Choroid plexus epithelial cell (primary cell): ENCODE results near the gene IGFBP3.
"Not testable (repeated sequence)": the region's sequence is repeated elsewhere in the genome, so short reads cannot be mapped to it uniquely, and the experiment has no call there.

Experiments
- DNase-seq: peaks from one replicate; pipeline ENCODE4 v3.0.0-alpha.2; 2010; ENCODE audit warnings: low read depth
- H3K4me3 ChIP-seq: 2 replicates; pipeline ENCODE4 v1.5.1; 2011; ENCODE audit warnings: low read depth, mild to moderate bottlenecking, control low read depth, low read length, moderate library complexity
- TF ChIP-seq, protein P1 (sequence below): conservative IDR thresholded peaks from 2 replicates; pipeline ENCODE4 v1.5.1; 2011; ENCODE audit warnings: low read depth, mild to moderate bottlenecking, control low read depth, inconsistent platforms, low read length, moderate library complexity

IGFBP3 gene

GRCh38 chr7:45962861-45963260 lies 41.8 kb upstream of the IGFBP3 start:
- TF ChIP-seq, protein P1, sequence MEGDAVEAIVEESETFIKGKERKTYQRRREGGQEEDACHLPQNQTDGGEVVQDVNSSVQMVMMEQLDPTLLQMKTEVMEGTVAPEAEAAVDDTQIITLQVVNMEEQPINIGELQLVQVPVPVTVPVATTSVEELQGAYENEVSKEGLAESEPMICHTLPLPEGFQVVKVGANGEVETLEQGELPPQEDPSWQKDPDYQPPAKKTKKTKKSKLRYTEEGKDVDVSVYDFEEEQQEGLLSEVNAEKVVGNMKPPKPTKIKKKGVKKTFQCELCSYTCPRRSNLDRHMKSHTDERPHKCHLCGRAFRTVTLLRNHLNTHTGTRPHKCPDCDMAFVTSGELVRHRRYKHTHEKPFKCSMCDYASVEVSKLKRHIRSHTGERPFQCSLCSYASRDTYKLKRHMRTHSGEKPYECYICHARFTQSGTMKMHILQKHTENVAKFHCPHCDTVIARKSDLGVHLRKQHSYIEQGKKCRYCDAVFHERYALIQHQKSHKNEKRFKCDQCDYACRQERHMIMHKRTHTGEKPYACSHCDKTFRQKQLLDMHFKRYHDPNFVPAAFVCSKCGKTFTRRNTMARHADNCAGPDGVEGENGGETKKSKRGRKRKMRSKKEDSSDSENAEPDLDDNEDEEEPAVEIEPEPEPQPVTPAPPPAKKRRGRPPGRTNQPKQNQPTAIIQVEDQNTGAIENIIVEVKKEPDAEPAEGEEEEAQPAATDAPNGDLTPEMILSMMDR = no peak
- no peak overlapping the region for H3K4me3 ChIP-seq
- no peak for DNase-seq

DNA sequence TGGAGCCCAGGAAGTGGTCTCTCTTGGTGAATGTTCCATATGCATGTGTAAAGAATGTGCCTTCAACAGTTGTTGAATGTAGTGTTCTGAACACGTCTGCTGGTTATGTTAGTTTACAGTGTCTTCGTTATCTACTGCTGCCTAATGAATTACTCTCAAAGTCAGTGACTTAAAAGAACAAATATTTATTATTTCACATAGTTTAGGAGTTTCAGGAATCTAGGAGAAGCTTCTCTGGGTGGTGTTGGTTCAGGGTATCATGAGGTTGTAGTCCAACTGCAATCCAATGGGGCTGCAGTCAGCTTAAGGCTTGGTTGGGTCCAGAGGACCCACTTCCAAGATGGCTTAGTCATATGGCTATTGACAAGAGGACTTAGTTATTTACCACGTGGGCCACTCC lies 36.6 kb upstream of the IGFBP3 start:
- TF ChIP-seq, protein P1 = no peak
- no peak overlapping the region for H3K4me3 ChIP-seq
- DNase-seq = no peak

DNA sequence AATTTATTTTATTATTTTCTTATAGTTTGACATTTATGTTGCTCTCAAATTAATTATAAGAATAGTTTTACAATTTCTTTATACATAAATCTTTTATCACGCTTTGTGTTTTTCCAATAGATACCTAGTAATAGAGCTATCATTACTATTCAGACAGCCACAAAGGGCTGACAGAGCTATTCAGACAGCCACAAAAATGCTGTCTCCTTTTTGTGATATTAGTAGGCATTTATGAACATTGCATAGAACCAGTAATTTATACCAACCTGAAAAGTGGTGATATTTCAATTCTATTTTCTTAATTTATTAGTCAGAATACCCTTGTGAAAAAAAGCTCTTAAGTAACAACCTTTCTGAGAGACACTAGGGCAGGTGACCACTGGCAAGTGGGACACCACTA lies 34.2 kb upstream of the IGFBP3 start:
- DNase-seq = no peak
- H3K4me3 ChIP-seq = no peak overlapping the region
- TF ChIP-seq, protein P1 = no peak

DNA sequence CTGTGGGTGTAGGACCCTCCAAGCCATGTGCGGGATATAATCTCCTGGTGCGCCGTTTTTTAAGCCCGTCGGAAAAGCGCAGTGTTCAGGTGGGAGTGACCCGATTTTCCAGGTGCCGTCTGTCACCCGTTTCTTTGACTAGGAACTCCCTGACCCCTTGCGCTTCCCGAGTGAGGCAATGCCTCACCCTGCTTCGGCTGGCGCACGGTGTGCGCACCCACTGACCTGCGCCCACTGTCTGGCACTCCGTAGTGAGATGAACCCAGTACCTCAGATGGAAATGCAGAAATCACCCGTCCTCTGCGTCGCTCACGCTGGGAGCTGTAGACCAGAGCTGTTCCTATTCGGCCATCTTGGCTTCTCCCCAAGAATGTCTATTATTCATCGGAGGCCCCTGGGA lies 32.0 kb upstream of the IGFBP3 start:
- not testable (repeated sequence) for DNase-seq, H3K4me3 ChIP-seq

DNA sequence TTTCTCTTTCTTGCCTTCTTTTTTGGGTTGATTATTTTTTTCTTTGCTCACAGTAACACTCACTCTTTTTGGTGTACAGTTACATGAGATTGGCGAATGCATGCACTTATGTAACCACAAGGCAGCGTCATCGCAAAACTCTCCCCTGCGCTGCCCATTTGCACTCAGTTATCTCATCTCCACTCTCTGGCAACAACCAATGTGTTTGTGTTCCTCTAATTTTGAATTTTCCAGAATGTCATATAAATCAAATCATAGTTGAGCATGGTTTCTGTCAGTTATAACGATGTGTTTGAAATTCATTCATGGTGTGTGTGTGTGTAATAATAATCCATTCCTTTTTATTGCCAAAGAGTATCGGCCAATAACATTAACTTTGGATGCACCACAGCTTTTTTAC lies 23.0 kb upstream of the IGFBP3 start:
- no peak overlapping the region for H3K4me3 ChIP-seq
- TF ChIP-seq, protein P1 = no peak
- DNase-seq = no peak

DNA sequence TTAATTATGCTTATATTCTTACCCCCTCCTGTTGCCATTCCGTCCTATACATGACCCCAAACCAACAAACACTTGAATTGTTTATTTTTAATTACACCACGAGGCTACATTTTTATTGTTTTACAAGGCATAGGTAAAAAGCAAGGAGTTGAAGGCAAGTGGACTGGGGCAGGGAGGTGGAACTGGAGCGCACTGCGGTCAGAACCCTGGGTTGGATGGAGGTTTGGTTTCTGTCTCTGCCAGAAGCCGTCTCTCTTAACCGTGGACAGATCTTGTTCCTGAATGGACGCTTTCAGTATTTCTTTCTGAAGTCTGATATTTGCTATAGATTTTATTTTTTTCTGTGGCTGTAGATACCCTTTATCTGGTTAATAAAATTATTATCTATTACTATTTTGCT lies 19.9 kb upstream of the IGFBP3 start:
- TF ChIP-seq, protein P1 = no peak
- H3K4me3 ChIP-seq = no peak overlapping the region
- DNase-seq = no peak

- not testable (repeated sequence) for DNase-seq, H3K4me3 ChIP-seq
Measured at GRCh38 chr7:45940237-45940781, 19.2 kb upstream of the IGFBP3 start.

GRCh38 chr7:45939574-45939973 lies 18.5 kb upstream of the IGFBP3 start:
- TF ChIP-seq, protein P1 = no peak
- H3K4me3 ChIP-seq = no peak overlapping the region
- no peak for DNase-seq
